Hindlimb muscle (tissue), 1 donor: ENCODE data around the gene IRX6. TPM values are rescaled to one million over a fixed set of nuclear protein-coding genes. Genes with fewer than 3 reads are reported as not detected.

Source experiments
- DNase-seq: peaks from one replicate; pipeline ENCODE4 v3.0.0-alpha.2; 2013
- polyA plus RNA-seq: library from polyadenylated mRNA; unstranded; fragments of 120-200 nt; gene quantifications from one replicate; pipeline ENCODE4 v1.2.1, GENCODE V29; 2013; ENCODE audit not compliant: insufficient read length

Gene IRX6
- 0.18 TPM for polyA plus RNA-seq

- DNase-seq = peak; percentile 39
Observed at GRCh38 chr16:55323637-55324271, at the start of gene IRX6. Gene IRX6 (plus strand): TSS chr16:55324203. CDS start chr16:55325092, 889 bp downstream.

DNA sequence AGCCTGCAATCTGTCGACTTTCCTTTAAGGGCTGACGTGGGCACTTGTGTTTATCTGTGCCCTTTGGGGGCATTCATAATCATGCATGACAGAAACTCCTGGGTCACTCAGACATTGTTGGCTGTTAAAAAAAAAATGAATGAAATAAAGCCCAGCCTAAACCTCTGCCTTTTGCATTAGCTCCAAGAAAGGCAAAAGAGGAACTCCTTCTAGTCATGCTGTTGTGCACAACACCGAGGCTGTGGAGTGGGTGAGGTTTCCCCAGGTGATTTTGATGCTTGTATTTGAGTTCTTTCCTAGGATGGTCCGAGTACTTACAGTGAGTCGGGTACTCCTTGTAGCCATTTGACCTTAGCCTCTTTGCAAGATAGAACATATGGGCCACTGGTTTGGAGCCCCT, 49.6 kb upstream of the IRX6 start:
- DNase-seq = no peak

DNA sequence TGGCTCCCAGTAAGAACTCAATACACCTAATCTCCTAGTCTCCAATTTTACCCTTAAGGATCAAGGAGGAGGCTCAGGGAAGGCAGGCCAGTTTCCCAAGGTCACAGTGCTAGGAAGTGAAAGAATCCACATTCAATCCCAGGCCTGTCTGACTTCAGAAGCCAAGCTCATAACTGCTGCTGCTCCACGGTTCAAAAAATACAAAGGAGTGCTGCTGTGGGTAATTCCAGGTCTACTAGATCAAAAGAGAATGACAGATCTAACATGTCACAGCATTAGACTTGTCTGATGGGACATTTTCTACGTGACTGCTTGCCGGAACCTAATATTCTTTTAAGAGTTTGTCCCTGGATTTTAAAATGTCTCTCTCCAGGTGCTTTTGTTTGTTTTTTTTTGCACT, 48.8 kb upstream of the IRX6 start:
- no peak for DNase-seq

GRCh38 chr16:55275869-55276268, 48.1 kb upstream of the IRX6 start:
- no peak for DNase-seq

DNA sequence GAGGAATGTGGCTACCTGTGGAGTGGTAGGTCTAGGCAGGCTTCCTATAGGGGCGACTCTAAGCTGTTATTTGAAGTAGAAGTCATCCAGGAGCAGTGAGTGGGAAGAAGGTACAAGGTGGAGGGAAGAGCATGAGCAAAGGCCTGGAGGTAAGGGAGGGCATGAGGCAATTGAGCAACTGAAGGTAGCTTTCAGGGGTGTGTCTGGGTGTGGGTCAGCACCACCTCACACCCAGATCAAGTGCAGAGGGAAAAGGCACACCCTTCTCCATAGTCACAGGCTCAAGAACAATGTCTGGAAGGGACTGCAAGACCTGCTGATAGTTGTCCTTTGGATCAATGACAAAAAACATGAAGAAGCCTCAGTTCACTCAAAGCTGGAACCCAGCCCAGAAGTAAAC, 46.5 kb upstream of the IRX6 start:
- no peak for DNase-seq

DNA sequence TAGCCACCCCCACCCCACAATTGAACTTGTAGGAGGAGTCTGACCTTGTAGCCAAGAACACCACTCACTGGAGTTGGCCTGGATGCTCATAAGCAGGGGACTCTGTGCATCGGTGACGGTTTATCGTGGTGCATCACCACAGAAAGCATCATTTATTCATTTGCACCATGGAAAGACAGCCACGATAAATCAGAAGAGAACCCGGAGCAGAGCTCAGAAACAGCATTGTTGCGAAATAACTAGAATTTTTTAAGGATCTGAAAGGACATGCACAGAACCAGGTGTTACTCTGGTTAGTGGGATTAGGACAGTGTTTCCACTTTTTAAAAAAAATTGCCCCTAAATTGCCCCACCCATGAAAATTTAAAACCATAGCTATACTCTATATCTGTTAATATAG, 44.4 kb upstream of the IRX6 start:
- no peak for DNase-seq

DNA sequence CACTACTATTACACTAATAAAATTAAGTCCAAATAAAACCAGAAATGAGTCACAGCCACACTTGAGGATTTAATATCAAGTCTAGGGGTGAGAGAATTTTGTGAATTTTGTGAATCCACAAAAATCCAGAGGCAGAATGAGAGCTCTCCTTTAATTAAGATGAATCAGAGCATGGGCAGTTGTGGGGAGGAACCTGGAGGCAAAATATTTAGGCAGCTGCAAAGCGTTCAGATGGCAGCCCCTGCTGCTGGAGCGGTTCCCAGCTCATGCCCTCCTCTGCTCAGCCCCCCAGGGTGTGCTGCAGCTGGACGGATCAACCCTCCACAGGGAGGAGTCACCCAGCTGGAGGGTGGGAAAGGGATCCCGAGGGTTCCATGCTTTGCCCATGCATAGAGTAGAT, 43.4 kb upstream of the IRX6 start:
- no peak for DNase-seq

DNA sequence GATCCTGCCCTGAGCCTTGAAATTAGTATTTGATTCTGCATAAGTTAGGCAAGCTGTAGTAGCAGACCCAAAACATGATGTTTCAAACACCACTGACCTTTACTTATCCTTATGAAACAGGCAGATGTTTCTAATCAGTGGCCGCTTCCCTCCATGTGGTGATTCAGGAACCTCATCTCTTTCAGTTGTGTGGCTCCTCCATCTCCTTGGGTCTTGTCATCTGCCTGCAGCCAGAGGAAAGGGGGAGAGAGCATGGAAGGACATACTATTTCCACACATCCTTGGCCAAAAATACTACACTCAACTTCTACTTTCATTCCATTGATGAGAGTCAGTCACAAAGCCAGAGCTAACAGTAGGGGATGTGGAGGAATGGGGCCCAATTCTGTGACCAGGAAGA, 41.6 kb upstream of the IRX6 start:
- DNase-seq = no peak

GRCh38 chr16:55283812-55284717, 39.9 kb upstream of the IRX6 start:
- DNase-seq = no peak

GRCh38 chr16:55284718-55285099, 39.3 kb upstream of the IRX6 start:
- no peak for DNase-seq

GRCh38 chr16:55285586-55285985, 38.4 kb upstream of the IRX6 start:
- no peak for DNase-seq

- no peak for DNase-seq
Observed at GRCh38 chr16:55289353-55289752, 34.6 kb upstream of the IRX6 start.

GRCh38 chr16:55291847-55292246, 32.2 kb upstream of the IRX6 start:
- DNase-seq = no peak

DNA sequence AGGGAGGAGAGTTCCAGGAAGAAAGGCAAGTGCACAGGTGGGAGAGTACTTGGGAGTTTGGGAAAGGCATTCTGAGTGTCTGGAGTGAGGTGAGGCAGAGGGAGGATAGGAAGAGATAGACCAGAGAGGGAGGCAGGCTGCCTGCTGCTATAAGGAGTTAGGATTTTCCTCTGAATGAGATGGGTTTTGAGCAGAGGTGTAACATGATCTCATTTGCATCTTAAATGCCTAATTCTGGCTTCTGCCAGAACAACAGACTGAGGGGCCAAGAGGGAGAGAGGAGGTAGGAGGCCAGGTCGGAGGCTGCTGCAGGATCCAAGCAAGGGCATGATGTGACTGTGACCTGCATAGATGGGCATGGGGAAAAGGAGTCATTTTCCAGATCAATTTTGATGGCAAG, 31.5 kb upstream of the IRX6 start:
- no peak for DNase-seq

DNA sequence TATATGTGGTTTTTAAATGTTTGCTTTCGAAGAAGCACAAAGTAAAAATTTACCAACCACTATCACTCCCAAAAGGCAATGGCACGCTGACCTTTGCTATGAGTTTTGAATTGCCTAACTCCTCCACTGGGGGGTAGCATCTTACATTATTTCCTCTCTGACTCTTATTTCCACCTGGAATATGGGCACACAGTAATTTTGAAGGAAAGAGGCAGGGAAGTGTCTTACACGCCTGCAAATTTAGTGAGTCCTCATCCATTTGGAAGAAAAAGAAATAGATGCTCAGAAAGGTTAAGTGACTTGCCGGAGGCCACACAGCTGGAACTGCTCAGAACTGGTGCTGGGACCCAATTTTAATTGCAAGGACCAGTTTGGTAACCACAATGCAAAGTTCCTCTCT, 29.9 kb upstream of the IRX6 start:
- DNase-seq = no peak

DNA sequence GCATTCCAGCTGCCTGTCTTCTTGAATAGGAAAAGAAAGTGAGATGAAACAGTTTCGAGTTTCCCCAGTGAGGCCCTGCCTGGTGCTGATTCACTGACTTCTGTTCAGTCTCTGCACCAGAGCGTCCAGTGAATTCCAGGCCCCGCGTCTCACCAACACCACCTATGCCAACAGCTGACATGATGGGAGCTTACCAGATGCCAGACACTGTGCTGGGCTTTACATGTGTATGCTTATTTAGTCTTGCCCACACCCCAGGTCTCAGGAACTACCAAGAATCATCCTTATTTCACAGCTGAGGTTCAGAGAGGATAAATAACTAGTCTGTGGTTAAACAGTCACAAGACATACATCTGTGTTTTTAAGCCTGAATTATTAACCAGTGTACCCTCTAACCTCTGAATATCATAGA, 29.1 kb upstream of the IRX6 start:
- DNase-seq = no peak

DNA sequence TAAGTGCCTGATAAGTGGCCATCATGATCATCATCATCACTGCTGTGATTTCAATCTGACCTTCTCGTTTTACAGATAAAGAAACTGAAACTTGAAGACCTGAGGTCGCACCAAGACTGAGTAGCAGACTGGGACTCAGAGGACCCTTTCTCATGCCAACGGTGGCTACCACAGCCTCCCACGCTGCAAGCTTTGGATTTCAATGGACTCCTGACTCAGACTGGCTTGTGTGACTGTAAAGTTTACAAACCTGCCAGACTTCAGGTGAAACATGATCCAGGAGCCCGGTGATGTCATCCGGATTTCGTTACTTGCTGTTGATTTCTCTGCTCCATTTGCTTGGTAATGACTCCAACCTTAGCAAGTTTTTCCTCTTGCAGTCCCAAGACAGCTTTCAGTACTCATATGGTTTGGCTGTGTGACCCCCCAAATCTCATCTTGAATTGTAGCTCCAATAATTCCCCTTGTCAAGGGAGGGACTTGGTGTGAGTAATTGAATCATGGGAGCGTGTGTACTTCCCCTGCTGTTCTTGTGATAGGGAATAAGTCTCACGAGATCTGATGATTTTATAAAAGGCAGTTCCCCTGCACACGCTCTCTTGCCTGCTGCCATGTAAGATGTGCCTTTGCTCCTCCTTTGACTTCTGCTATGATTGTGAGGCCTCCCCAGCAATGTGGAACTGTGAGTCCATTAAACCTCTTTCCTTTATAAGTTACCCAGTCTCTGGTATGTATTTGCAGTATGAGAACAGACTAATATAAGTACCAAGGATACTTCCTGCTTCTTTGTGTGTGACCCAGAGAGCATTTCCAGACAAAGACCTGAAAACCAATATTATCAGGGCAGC, 26.7 kb upstream of the IRX6 start:
- DNase-seq = no peak

- no peak for DNase-seq
Observed at GRCh38 chr16:55297910-55298479, 26.0 kb upstream of the IRX6 start.

- no peak for DNase-seq
Observed at GRCh38 chr16:55301385-55302008, 22.5 kb upstream of the IRX6 start.

GRCh38 chr16:55302635-55303034, 21.4 kb upstream of the IRX6 start:
- no peak for DNase-seq

DNA sequence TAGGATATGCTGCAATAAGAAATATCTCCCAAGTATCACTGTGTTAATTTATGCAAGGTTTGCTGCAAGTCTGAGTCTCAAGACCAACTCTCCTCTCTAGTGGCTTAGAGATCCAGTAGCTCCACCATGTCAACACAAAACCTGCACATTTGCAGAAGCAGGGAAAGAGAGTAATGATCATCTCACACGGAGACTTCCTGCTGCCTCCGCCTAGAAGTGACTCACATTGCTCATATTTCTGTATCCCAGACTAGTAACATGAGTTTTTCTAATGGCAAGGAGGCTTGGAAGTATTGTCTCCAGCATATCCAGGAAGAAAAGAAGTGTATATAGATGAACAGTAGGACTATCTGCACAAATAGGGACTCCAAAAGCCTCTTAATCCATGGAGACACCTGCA, 15.0 kb upstream of the IRX6 start:
- DNase-seq = no peak

GRCh38 chr16:55322327-55322726, 1.7 kb upstream of the IRX6 start:
- no peak for DNase-seq
